ENCODE results near the gene EPO. TPM values are rescaled to one million over a fixed set of nuclear protein-coding genes. Genes with fewer than 3 reads are reported as not detected.
"Not testable (repeated sequence)": the region's sequence is repeated elsewhere in the genome, so short reads cannot be mapped to it uniquely, and the experiment has no call there.

Gene EPO
- total and polyA plus RNA-seq, 2 of the 8 experiments (the other 6 are each of a cell fraction or from before 2014, with no cell fraction given), result 0.42 to 0.95 TPM

DNA sequence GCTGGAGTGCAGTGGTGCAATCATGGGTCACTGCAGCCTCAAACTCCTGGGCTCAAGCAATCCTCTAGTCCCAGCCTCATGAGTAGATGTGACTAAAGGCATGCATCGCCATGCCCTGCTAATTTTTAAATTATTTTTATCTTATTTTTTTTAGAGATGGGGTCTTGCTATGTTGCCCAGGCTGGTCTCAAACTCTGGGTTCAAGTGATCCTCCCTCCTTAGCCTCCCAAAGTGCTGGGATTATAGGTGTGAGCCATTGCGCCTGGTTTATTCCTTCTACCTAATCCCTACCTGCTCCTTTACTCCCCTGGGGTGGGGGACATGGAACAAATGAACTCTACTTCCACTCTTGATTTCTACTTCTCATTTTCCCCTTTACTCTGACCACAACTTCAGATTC, 4.1 kb downstream of the EPO start:
- CTCF ChIA-PET (ENCODE audit: partially characterized antibody), result interaction anchor here (0.7 to 16.4 kb wide), 20 partner anchors 9 to 254 kb away, joined by 3 to 197 read pairs (median 4); partner anchors contain the start of genes POP7 and SLC12A9
- H3K56ac ChIP-seq (replicated peaks; ENCODE audit: insufficient read length, low read depth, low read length); H4K91ac ChIP-seq (replicated peaks; ENCODE audit: insufficient read length, low read length); H3K23me2 ChIP-seq (ENCODE audit: low read depth, low read length); H2BK5ac ChIP-seq (ENCODE audit: low read depth, low read length); FAIRE-seq; H3K79me1 ChIP-seq (ENCODE audit: low read depth, low read length); H3K4me3 ChIP-seq (ENCODE audit: extremely low read depth in 1 of 4, insufficient read depth in 2 of 4, low read depth in 3 of 4, low read length in 4 of 4); H2BK15ac ChIP-seq (ENCODE audit: low read length); H3K4ac ChIP-seq (replicated peaks; ENCODE audit: insufficient read length, low read depth, low read length); H3K18ac ChIP-seq (ENCODE audit: extremely low read depth, low read length); H3K14ac ChIP-seq (ENCODE audit: insufficient read length); H2BK12ac ChIP-seq (ENCODE audit: low read depth, low read length); H3K9ac ChIP-seq (replicated peaks in 1 of 4; ENCODE audit: extremely low read depth in 1 of 4, low read depth in 3 of 4, low read length in 3 of 4); H3K4me1 ChIP-seq (replicated peaks in 1 of 4; ENCODE audit: control insufficient read depth in 3 of 4, insufficient read depth in 4 of 4, low read length in 3 of 4); H4K8ac ChIP-seq (ENCODE audit: extremely low read depth, insufficient read depth, low read length); H3K9me3 ChIP-seq (ENCODE audit: insufficient read depth in 2 of 2, low read depth in 1 of 2, low read length in 1 of 2); H3K4me2 ChIP-seq (ENCODE audit: insufficient read depth in 1 of 2, low read depth in 2 of 2, low read length in 2 of 2); H2BK120ac ChIP-seq (replicated peaks; ENCODE audit: low read depth, low read length); H4K5ac ChIP-seq (ENCODE audit: insufficient read length, low read depth, low read length); H2AK5ac ChIP-seq (ENCODE audit: low read depth, low read length); H3K36me3 ChIP-seq (ENCODE audit: control insufficient read depth in 2 of 4, insufficient read depth in 4 of 4, low read length in 3 of 4); H3K23ac ChIP-seq (ENCODE audit: insufficient read length); H2BK20ac ChIP-seq (ENCODE audit: low read length); H3K79me2 ChIP-seq (ENCODE audit: control insufficient read depth in 1 of 2, insufficient read depth in 2 of 2, low read length in 2 of 2); H4K20me1 ChIP-seq (replicated peaks in 1 of 2; ENCODE audit: control insufficient read depth in 1 of 2, insufficient read depth in 2 of 2, low read length in 2 of 2); H2AFZ ChIP-seq (ENCODE audit: low read length); H3K27ac ChIP-seq (ENCODE audit: low read depth, low read length); DNase-seq (ENCODE audit: low read depth in 1 of 2, low spot score in 2 of 2): not testable (repeated sequence)
- peaks cover 7 to 25% (median 24%) of the 10 kb centered on the region in 4 experiments for H3K27me3 ChIP-seq (replicated peaks in 1 of 4; ENCODE audit: control insufficient read depth in 3 of 4, extremely low read depth in 1 of 4, insufficient read depth in 3 of 4, low read length in 3 of 4)
- 95% methylated on average over 2 of the region's 2 CpGs; no CpG with 5 or more reads in 1 of the 2 experiments for WGBS, 2 experiments (ENCODE audit: extremely low coverage in 1 of 2, insufficient coverage in 1 of 2, insufficient read length in 1 of 2, insufficient replicate concordance in 2 of 2, low coverage in 1 of 2, low lambda C conversion rate in 2 of 2, missing lambda C conversion rate in 1 of 2)
- POLR2A ChIA-PET (ENCODE audit: partially characterized antibody), result interaction anchor here (0.8 to 1.6 kb wide), 4 partner anchors 17 to 112 kb away, joined by 3 to 6 read pairs (median 3); partner anchors contain the start of gene POP7

Measured in H1 (cell line).